T-helper 1 cell treated with Interleukin-12 subunit alpha and Interleukin-12 subunit beta and Interleukin-4 antibody, amounts not matched to agents 30 μg/mL and 1 μg/mL, for 36 hours (primary cell): ENCODE measurements around the gene ZMYND11.

Experiments
- H3K27ac Mint-ChIP-seq: one replicate; pipeline ENCODE4 v1.8.0; 2021; ENCODE audit warnings: mild to moderate bottlenecking, mixed read lengths
- H3K27me3 Mint-ChIP-seq: one replicate; pipeline ENCODE4 v1.8.0; 2021; ENCODE audit warnings: low read depth, mixed read lengths
- H3K36me3 Mint-ChIP-seq: one replicate; pipeline ENCODE4 v1.8.0; 2021; ENCODE audit warnings: low read depth, mixed read lengths
- H3K4me1 Mint-ChIP-seq: one replicate; pipeline ENCODE4 v1.8.0; 2021; ENCODE audit warnings: low read depth, mixed read lengths
- H3K4me3 Mint-ChIP-seq: one replicate; pipeline ENCODE4 v1.8.0; 2021; ENCODE audit warnings: mild to moderate bottlenecking, moderate library complexity, mixed read lengths
- H3K9me3 Mint-ChIP-seq: one replicate; pipeline ENCODE4 v1.8.0; 2021; ENCODE audit warnings: mixed read lengths

ZMYND11 gene

DNA sequence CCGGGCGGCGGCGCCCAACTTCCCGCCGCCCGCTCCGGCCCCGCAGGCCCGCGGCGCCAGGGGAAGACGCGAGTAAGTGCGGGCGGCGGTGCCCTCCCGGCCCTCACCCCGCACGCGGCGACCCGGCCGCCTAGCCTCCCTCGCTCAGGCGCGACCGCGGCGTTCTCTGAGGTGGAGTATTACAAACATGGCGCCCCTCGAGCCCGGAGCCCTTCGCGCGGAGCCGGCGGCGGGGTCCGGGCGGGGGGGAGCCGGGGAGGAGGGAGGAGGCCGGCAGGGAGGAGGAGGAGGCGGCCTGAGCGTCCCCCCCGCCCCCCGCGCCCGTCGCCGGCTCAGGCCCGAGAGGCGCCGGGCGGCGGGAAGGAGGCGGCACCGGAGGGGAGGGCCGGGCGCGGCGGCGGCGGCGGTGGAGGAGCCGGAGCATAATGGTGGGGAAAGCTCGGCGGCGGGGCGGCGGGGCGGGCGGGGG is at the start of gene ZMYND11:
Gene ZMYND11 (plus strand): TSS at position 324 of the 469 bp plus-strand sequence. CDS start 44,558 bp downstream, outside the sequence.
- Mint-ChIP-seq H3K4me1 (peaks cover 24% of the 10 kb centered on the region), H3K27me3 (peaks cover 17% of the 10 kb centered on the region), H3K4me3 (peak within 1 kb of the TSS; percentile 81), H3K27ac (peak within 1 kb of the TSS; percentile 86), H3K36me3 (peaks cover 2% of the 10 kb centered on the region), H3K9me3 (no peaks in the 10 kb centered on the region)

DNA sequence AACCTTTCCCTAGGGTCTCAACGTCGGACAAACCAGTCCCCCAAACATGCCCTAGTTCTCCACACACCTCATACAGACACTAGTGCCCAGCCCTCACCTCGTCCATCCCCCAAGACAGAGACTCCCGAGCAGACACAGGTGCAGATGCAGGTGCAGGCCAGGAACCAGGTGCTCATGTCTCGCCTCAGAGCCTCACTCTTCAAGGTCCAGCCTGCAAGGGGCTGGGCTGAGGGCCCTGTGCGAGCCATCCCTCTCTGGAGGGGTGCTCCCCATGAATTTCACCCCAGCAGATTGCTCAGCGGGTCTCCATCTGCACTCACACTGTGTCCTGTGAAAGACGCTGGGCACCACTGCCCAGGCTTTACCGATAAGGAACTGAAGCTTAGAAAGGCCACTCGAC is 49.2 kb upstream of the ZMYND11 start:
- no peak overlapping the region for H3K4me3 Mint-ChIP-seq
- H3K4me1 Mint-ChIP-seq: no peaks in the 10 kb centered on the region
- H3K36me3 Mint-ChIP-seq: no peaks in the 10 kb centered on the region
- H3K27me3 Mint-ChIP-seq: peaks cover 11% of the 10 kb centered on the region
- H3K27ac Mint-ChIP-seq: no peak overlapping the region
- H3K9me3 Mint-ChIP-seq: no peaks in the 10 kb centered on the region

DNA sequence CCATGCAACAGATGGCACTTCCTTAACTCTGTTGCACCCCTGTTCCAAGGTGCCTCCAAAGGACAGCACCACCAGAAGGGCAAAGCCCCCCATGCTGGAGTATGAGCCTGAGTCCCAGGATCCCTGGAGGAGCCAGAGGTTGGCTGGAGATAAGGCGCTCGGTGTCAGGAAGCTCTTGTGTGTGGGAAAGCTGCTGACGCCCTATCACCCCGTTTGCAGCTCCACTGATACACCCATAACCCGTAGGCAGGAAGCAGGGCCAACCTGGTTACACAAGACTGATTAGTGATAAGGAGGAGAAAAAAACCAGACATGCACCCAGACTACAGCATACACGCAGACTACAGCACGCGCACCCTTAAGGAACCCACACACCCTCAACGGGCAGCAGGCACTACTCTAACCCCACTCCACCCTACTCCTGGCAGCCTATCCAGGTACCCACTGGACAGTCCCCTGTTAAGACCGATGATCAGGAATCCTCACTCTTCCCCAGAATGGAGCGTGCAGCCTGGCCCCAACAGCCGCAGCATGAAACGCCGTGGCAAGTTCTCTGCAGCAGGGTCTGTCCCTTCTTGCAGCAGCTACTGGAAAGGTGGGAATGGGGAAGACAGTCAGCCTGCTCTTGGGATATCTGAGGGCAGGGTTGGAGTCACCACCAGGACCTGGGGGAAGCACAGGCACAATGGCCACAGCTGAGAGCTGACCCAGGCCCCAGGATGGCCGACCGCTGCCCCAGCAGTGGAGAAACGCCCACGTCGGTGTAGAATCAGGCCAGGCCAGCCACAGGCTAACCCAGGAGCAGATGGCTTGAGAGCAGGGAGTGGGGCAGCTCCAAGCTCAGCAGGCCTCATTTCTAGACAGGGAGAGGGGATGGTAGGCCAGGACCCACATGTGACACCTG is 47.8 kb upstream of the ZMYND11 start:
- Mint-ChIP-seq H3K9me3 (no peaks in the 10 kb centered on the region), H3K36me3 (no peaks in the 10 kb centered on the region), H3K4me1 (no peaks in the 10 kb centered on the region), H3K4me3 (no peak overlapping the region), H3K27me3 (peaks cover 6% of the 10 kb centered on the region), H3K27ac (no peak overlapping the region)

- H3K4me3 Mint-ChIP-seq: no peak overlapping the region
- no peaks in the 10 kb centered on the region for H3K4me1 Mint-ChIP-seq
- peaks cover 8% of the 10 kb centered on the region for H3K27me3 Mint-ChIP-seq
- no peaks in the 10 kb centered on the region for H3K9me3 Mint-ChIP-seq
- no peaks in the 10 kb centered on the region for H3K36me3 Mint-ChIP-seq
- no peak overlapping the region for H3K27ac Mint-ChIP-seq
These were observed 47.0 kb upstream of the ZMYND11 start for GRCh38 chr10:88253-88652.

- Mint-ChIP-seq H3K27me3 (peaks cover 8% of the 10 kb centered on the region), H3K9me3 (no peaks in the 10 kb centered on the region), H3K27ac (no peak overlapping the region), H3K4me1 (no peaks in the 10 kb centered on the region), H3K4me3 (no peak overlapping the region), H3K36me3 (no peaks in the 10 kb centered on the region)
These were observed 46.0 kb upstream of the ZMYND11 start for GRCh38 chr10:89248-89647.

- peaks cover 7% of the 10 kb centered on the region for H3K9me3 Mint-ChIP-seq
- no peak overlapping the region for H3K4me3 Mint-ChIP-seq
- peaks cover 8% of the 10 kb centered on the region for H3K27me3 Mint-ChIP-seq
- H3K36me3 Mint-ChIP-seq: no peaks in the 10 kb centered on the region
- H3K27ac Mint-ChIP-seq: no peak overlapping the region
- no peaks in the 10 kb centered on the region for H3K4me1 Mint-ChIP-seq
These were observed 45.1 kb upstream of the ZMYND11 start for GRCh38 chr10:90161-90560.

DNA sequence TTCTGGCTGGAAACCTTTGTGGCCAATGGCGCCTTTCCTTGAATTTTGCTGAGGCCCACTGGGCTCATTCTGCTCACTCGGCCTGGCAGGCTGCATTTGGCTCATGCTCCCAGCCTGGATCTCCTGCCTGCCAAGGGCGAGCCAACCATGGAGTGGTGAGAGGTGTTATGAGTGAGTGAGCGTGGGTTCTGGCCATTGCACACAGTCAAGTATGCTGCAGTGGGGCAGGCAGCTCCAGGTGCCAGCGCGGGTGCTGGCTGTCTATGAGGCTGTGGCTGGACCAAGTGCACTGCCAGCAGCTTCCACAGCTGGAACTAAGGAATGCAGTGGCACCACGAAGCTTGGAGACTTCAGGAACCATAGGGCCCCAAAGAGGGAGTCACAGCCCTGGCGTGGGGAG is 43.9 kb upstream of the ZMYND11 start:
- Mint-ChIP-seq H3K27ac (no peak overlapping the region), H3K9me3 (peaks cover 13% of the 10 kb centered on the region), H3K27me3 (peaks cover 8% of the 10 kb centered on the region), H3K4me1 (no peaks in the 10 kb centered on the region), H3K36me3 (no peaks in the 10 kb centered on the region), H3K4me3 (no peak overlapping the region)

- Mint-ChIP-seq H3K4me3 (no peak overlapping the region), H3K4me1 (no peaks in the 10 kb centered on the region), H3K36me3 (no peaks in the 10 kb centered on the region), H3K27ac (no peak overlapping the region), H3K9me3 (peaks cover 17% of the 10 kb centered on the region), H3K27me3 (peaks cover 8% of the 10 kb centered on the region)
These were observed 43.1 kb upstream of the ZMYND11 start for GRCh38 chr10:92153-92552.

- Mint-ChIP-seq H3K4me1 (no peaks in the 10 kb centered on the region), H3K27me3 (peaks cover 8% of the 10 kb centered on the region), H3K36me3 (no peaks in the 10 kb centered on the region), H3K4me3 (no peak overlapping the region), H3K27ac (no peak overlapping the region), H3K9me3 (peaks cover 21% of the 10 kb centered on the region)
These were observed 42.4 kb upstream of the ZMYND11 start for GRCh38 chr10:92846-93245.

GRCh38 chr10:94613-95012 is 40.6 kb upstream of the ZMYND11 start:
- peaks cover 3% of the 10 kb centered on the region for H3K27me3 Mint-ChIP-seq
- no peak overlapping the region for H3K4me3 Mint-ChIP-seq
- H3K36me3 Mint-ChIP-seq: no peaks in the 10 kb centered on the region
- H3K27ac Mint-ChIP-seq: no peak overlapping the region
- H3K9me3 Mint-ChIP-seq: peaks cover 21% of the 10 kb centered on the region
- H3K4me1 Mint-ChIP-seq: no peaks in the 10 kb centered on the region

DNA sequence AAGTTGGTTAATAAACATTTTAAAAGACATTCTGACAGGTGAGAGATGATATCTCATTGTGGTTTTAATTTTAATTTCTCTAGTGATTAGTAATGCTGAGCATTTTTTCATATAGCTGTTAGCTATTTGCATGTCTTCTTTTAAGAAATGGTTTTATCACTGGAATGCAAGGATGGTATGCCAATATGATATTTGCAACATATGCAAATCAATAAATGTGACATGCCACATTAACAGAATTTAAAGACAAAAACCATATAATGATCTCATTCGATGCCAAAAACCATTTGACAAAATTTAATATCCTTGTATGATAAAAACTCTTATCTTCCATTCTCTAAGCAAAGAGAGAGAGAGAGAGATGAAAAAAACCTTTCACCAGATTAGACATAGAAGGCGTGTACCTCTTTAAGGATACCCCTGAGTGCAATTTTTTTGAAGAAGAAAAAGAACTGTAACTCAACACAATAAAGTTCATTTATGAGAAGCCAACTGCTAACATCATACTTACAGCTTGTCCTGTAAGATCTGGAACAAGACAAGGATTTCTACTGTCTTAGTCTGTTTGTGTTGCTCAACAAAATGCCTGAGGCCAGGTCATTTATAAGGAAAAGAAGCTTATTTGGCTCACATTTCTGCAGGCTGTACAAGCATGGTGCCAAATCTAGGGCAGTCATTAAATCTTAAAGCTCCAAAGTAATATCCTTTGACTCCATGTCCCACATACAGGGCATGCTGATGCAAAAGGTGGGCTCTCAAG is 39.7 kb upstream of the ZMYND11 start:
- no peaks in the 10 kb centered on the region for H3K4me1 Mint-ChIP-seq
- no peak overlapping the region for H3K27ac Mint-ChIP-seq
- no peak overlapping the region for H3K4me3 Mint-ChIP-seq
- H3K36me3 Mint-ChIP-seq: no peaks in the 10 kb centered on the region
- H3K9me3 Mint-ChIP-seq: peaks cover 21% of the 10 kb centered on the region
- H3K27me3 Mint-ChIP-seq: peaks cover 3% of the 10 kb centered on the region

GRCh38 chr10:96466-96865 is 38.8 kb upstream of the ZMYND11 start:
- H3K36me3 Mint-ChIP-seq: no peaks in the 10 kb centered on the region
- H3K27ac Mint-ChIP-seq: no peak overlapping the region
- peaks cover 3% of the 10 kb centered on the region for H3K27me3 Mint-ChIP-seq
- H3K9me3 Mint-ChIP-seq: peaks cover 21% of the 10 kb centered on the region
- no peaks in the 10 kb centered on the region for H3K4me1 Mint-ChIP-seq
- no peak overlapping the region for H3K4me3 Mint-ChIP-seq

DNA sequence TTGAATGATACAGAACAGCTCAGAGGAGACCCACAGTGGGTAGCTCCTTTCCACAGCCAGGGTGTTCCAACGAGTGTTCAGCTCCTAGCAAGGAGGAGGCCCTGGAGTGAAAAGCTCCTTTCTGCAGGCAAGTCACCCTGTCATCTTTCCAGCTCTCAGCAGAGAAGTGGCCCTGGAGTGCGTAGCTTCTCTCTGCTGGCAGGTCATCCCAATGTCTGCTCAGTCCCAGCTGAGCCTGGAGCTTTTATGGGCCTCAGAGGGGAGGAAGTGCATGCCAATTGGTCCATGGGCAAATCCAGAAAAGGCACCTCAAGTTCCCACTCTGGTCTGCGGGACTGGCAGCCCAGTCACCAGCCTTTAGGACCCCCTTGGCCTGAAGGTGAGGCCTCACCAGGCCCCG is 30.8 kb upstream of the ZMYND11 start:
- H3K27ac Mint-ChIP-seq: no peak overlapping the region
- H3K9me3 Mint-ChIP-seq: no peaks in the 10 kb centered on the region
- no peak overlapping the region for H3K4me3 Mint-ChIP-seq
- no peaks in the 10 kb centered on the region for H3K27me3 Mint-ChIP-seq
- H3K36me3 Mint-ChIP-seq: no peaks in the 10 kb centered on the region
- peaks cover 8% of the 10 kb centered on the region for H3K4me1 Mint-ChIP-seq

DNA sequence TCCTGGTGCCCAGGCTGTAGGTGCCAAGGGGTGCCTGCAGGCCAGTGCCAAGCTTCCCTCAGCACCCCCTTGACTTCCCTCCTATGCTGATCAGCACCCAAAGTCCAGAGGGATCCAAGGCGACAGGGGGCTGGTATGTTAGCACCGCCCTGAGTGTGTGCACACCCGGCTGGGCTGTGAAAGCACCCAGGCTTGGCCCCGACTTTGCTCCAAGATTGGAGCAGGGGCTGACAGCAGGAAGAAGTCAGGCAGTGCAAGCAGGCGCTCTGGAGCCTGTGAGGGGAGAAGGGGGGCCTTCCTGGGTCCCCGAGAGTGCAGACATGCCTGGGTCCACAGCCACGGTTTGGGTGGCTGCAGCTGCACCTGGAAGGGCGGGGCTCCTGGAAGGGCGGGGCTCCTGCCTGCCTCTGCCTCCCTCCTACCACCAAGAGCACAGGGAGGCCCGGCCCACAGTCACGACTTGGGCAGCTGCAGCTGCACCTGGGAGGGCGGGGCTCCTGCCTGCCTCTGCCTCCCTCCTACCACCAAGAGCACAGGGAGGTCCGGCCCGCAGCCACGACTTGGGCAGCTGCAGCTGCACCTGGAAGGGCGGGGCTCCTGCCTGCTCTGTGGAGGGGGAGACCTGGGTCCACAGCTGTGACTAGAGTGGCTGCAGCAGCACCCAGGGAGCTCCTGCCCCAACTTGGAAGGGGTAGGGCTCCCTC is 30.2 kb upstream of the ZMYND11 start:
- H3K4me3 Mint-ChIP-seq: no peak overlapping the region
- H3K9me3 Mint-ChIP-seq: no peaks in the 10 kb centered on the region
- no peaks in the 10 kb centered on the region for H3K27me3 Mint-ChIP-seq
- H3K27ac Mint-ChIP-seq: no peak overlapping the region
- peaks cover 8% of the 10 kb centered on the region for H3K4me1 Mint-ChIP-seq
- H3K36me3 Mint-ChIP-seq: no peaks in the 10 kb centered on the region
